OCI-LY3 (cell line): ENCODE measurements around the gene CISTR.

ENCODE experiments used
- CTCF ChIP-seq: fragments of 200-600, 300-600 bp; sonication (generic); IDR thresholded peaks from 2 replicates; pipeline ENCODE4 v1.5.1; 2014; ENCODE audit warnings: antibody characterized with exemption, low read length, low read depth
- EZH2phosphoT487 ChIP-seq: fragments of 200-600 bp; shearing (Covaris generic); IDR thresholded peaks from 2 replicates; pipeline ENCODE4 v1.6.1; 2018; ENCODE audit warnings: antibody characterized with exemption, mixed run types, low read depth

GRCh38 chr12:53726341-53726740 is 25.4 kb downstream of the CISTR start:
- TF ChIP-seq CTCF (no peak), EZH2phosphoT487 (no peak)
